ENCODE data around the gene ATG4C.

GRCh38 chr1:62891956-62892562 lies 108.1 kb downstream of the ATG4C start:
- TF ChIP-seq CTCF (conservative IDR thresholded peaks at IDR 0.05; ENCODE audit: low read length): no peak
- TF ChIP-seq EZH2phosphoT487 (IDR thresholded peaks at IDR 0.05; ENCODE audit: borderline replicate concordance): no peak

Data from Loucy (cell line).